Measurements from ENCODE around the gene CYP2R1. TPM values are rescaled to one million over a fixed set of nuclear protein-coding genes. Genes with fewer than 3 reads are reported as not detected.

The CYP2R1 gene
- total RNA-seq, 1 experiment from 2014 or later = 18.3 TPM

DNA sequence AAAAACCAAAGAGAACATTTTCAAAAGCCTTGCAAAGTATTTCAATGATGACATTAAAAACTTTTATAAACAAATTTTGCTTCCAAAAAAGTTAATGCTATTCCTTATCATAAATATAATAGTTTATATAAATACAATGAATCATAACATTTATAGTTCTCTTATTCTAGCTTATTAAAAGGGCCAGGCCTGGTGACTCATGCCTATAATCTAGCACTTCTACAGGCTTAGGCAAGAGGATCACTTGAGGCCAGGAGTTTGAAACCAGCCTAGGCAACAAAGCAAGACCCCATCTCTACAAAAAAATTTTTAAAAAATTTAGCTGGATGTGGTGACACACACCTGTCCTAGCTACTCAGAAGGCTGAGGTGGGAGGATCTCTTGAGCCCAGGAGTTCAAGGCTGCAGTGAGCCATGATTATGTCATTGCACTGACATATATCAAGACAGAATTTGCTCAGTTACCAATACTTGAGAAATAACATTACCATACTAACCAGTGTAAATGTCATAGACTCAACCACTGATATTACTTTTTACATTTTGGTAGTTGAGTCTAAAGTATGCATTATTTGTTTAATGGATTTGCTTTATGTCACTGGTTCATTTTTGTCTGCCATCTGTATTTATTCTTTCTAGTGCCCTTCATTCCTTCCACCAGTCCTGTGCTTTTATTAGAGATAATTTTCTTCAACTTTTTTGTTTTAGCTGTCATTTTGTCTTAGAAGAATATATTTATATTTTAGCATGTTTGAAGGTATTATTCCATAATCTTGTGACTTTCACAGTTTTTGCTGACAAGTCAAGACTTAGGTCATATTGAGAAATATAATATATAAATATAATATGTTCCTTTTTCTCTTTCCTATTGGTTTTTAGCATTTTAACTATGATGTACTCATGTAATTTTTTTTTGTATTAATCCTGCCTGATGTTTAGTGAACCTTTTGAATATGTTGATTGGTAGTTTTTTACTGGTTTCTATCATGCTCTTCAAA is 56.2 kb downstream of the CYP2R1 start:
- Histone ChIP-seq H3K4me3 (replicated peaks in 1 of 2; ENCODE audit: low read depth in 1 of 2, low read length in 2 of 2) (no peak overlapping the region), H3K36me3 (ENCODE audit: control insufficient read depth in 1 of 2, insufficient read depth in 2 of 2, low read length in 2 of 2) (no peaks in the 10 kb centered on the region), H3K9me2 (ENCODE audit: insufficient read depth) (no peaks in the 10 kb centered on the region), H2AFZ (ENCODE audit: low read depth, low read length, poor library complexity, severe bottlenecking) (no peak overlapping the region), H3K27me3 (ENCODE audit: insufficient read depth, low read length) (no peaks in the 10 kb centered on the region), H3K79me2 (ENCODE audit: insufficient read depth, low read length) (no peaks in the 10 kb centered on the region), H3K27ac (ENCODE audit: low read depth, low read length) (no peak overlapping the region), H3K9ac (ENCODE audit: low read length) (no peak overlapping the region), H4K20me1 (ENCODE audit: insufficient read depth) (no peaks in the 10 kb centered on the region), H3K4me1 (ENCODE audit: control insufficient read depth in 1 of 2, insufficient read depth in 2 of 2, low read length in 2 of 2) (no peaks in the 10 kb centered on the region), H3K4me2 (ENCODE audit: low read length) (no peak overlapping the region), H3K9me3 (ENCODE audit: control insufficient read depth in 1 of 2, insufficient read depth in 1 of 2, low read depth in 1 of 2, low read length in 2 of 2) (no peaks in the 10 kb centered on the region)
- intact Hi-C loops (cut with micrococcal nuclease) = no loop called here
- CTCF ChIA-PET = no interaction called here
- TF ChIP-seq YY1 (IDR thresholded peaks at IDR 0.05; ENCODE audit: extremely low read depth, insufficient replicate concordance, low read depth, low read length) = no peak
- TF ChIP-seq POLR2A (IDR thresholded peaks at IDR 0.05; ENCODE audit: borderline replicate concordance, extremely low read depth, insufficient read depth, insufficient read length) = no peak
- no peak for TF ChIP-seq EZH2 (IDR thresholded peaks at IDR 0.05)
- TF ChIP-seq, protein P1, sequence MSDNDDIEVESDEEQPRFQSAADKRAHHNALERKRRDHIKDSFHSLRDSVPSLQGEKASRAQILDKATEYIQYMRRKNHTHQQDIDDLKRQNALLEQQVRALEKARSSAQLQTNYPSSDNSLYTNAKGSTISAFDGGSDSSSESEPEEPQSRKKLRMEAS (IDR thresholded peaks at IDR 0.05) = no peak
- no peak for TF ChIP-seq FOSL1 (IDR thresholded peaks at IDR 0.05; ENCODE audit: low read depth)
- no peak for TF ChIP-seq SP1 (IDR thresholded peaks at IDR 0.05; ENCODE audit: low read depth)
- no peak for TF ChIP-seq ZFX (IDR thresholded peaks at IDR 0.05)
- TF ChIP-seq EGR1 (IDR thresholded peaks at IDR 0.05; ENCODE audit: low read depth) = no peak
- TF ChIP-seq SRF (IDR thresholded peaks at IDR 0.05; ENCODE audit: low read depth) = no peak
- TF ChIP-seq, protein P2, sequence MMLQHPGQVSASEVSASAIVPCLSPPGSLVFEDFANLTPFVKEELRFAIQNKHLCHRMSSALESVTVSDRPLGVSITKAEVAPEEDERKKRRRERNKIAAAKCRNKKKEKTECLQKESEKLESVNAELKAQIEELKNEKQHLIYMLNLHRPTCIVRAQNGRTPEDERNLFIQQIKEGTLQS (IDR thresholded peaks at IDR 0.05) = no peak
- no peak for TF ChIP-seq CBX3 (IDR thresholded peaks at IDR 0.05; ENCODE audit: low read depth)
- TF ChIP-seq, protein P3, sequence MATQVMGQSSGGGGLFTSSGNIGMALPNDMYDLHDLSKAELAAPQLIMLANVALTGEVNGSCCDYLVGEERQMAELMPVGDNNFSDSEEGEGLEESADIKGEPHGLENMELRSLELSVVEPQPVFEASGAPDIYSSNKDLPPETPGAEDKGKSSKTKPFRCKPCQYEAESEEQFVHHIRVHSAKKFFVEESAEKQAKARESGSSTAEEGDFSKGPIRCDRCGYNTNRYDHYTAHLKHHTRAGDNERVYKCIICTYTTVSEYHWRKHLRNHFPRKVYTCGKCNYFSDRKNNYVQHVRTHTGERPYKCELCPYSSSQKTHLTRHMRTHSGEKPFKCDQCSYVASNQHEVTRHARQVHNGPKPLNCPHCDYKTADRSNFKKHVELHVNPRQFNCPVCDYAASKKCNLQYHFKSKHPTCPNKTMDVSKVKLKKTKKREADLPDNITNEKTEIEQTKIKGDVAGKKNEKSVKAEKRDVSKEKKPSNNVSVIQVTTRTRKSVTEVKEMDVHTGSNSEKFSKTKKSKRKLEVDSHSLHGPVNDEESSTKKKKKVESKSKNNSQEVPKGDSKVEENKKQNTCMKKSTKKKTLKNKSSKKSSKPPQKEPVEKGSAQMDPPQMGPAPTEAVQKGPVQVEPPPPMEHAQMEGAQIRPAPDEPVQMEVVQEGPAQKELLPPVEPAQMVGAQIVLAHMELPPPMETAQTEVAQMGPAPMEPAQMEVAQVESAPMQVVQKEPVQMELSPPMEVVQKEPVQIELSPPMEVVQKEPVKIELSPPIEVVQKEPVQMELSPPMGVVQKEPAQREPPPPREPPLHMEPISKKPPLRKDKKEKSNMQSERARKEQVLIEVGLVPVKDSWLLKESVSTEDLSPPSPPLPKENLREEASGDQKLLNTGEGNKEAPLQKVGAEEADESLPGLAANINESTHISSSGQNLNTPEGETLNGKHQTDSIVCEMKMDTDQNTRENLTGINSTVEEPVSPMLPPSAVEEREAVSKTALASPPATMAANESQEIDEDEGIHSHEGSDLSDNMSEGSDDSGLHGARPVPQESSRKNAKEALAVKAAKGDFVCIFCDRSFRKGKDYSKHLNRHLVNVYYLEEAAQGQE (IDR thresholded peaks at IDR 0.05; ENCODE audit: low read depth) = no peak
- no peak for TF ChIP-seq JUND (IDR thresholded peaks at IDR 0.05)
- TF ChIP-seq ELF1 (IDR thresholded peaks at IDR 0.05; ENCODE audit: borderline replicate concordance, low read depth) = no peak
- TF ChIP-seq SIN3A (IDR thresholded peaks at IDR 0.05; ENCODE audit: low read depth) = no peak
- no peak for TF ChIP-seq TCF7L2 (IDR thresholded peaks at IDR 0.05; ENCODE audit: borderline replicate concordance, extremely low read depth, insufficient read depth, insufficient read length)
- BruUV-seq (replicated peaks) = no TSS peak
- DNase-seq (ENCODE audit: low read depth, low spot score) = no peak
- RAD21 ChIA-PET (ENCODE audit: low non-redundant PET in 1 of 2, low total read pairs in 2 of 2, uncharacterized antibody in 2 of 2, unreplicated experiment in 2 of 2) = no interaction called here
- POLR2A ChIA-PET = no interaction called here
- no peak for ATAC-seq

All from HCT116 (cell line).